Renal pelvis (tissue), 4 donors: ENCODE measurements around the gene TMEM248. TPM values are rescaled to one million over a fixed set of nuclear protein-coding genes. Genes with fewer than 3 reads are reported as not detected.
A peak's percentile ranks its signal among the peaks of the same experiment; 100 is the strongest.
"Not testable (repeated sequence)": the region's sequence is repeated elsewhere in the genome, so short reads cannot be mapped to it uniquely, and the experiment has no call there.

ENCODE experiments used
- DNase-seq: peaks from one replicate; pipeline ENCODE4 v3.0.0-alpha.2; 2013
- polyA plus RNA-seq, 3 donors: library from polyadenylated mRNA; unstranded; fragments of 120-200 nt; gene quantifications; one replicate each; pipeline ENCODE4 v1.2.1, GENCODE V29; 2013; ENCODE audit not compliant: insufficient read length in 3 of 3

Gene TMEM248
- polyA plus RNA-seq, 3 donors = 68.7 to 78.2 (median 72.5) TPM

DNA sequence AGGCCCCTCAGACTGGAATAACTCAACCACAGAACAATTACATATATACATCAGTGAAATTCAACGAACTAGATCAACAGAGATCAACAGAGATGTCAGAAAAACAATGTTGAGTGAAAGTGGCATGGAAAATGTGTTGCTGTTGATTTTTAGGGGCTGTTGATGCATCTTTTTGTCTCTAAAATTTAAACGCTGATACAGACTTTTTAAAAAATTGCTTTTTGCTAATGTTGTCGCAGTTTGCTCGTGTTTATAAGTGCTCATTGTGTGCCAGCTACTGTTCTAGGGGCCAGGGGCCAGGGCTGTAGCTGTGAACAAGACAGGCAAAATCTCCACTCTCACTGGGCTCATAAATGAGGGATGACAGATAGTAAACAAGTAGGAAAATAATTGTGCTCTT, 18.3 kb downstream of the TMEM248 start:
- no peak for DNase-seq

GRCh38 chr7:66946545-66946944, 25.5 kb downstream of the TMEM248 start:
- no peak for DNase-seq

GRCh38 chr7:66948480-66949109, 27.6 kb downstream of the TMEM248 start:
- no peak for DNase-seq

GRCh38 chr7:66950311-66950710, 29.3 kb downstream of the TMEM248 start:
- no peak for DNase-seq

- no peak for DNase-seq
Measured at GRCh38 chr7:66950763-66951162, 29.7 kb downstream of the TMEM248 start.

DNA sequence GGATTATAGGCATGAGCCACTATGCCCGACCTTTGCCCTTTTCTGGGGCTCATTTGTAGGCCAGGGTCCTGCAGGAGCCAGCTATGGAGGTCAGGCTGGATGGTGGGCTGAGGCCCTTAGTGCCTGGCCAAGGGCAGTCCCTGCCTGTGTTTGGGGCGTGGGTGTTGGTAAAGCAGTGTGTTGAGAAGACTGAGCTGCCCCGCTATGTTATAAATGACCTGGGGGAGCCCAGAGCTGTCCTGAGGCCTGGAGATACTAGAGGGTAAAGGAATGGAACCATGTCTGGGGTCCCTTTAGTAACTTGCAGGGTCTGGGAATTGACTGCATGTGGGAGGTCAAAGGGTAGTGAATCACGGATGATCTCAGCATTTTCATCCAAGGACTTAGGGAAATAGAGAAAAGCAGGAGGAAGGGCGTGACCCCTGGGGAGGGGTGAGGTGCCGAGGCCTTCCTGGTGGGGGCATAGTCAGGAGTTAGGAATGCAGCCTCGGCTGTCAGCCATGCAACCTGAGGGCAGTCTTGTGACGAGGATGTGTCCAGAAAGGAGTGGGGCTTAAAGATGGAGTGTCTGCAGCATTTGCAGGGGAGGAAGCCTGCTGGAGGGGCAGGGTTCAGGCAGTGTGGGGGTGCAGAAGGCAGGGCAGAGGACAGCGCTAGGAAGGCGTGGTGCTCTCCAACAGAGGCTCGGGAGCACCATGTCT, 31.5 kb downstream of the TMEM248 start:
- DNase-seq = no peak

DNA sequence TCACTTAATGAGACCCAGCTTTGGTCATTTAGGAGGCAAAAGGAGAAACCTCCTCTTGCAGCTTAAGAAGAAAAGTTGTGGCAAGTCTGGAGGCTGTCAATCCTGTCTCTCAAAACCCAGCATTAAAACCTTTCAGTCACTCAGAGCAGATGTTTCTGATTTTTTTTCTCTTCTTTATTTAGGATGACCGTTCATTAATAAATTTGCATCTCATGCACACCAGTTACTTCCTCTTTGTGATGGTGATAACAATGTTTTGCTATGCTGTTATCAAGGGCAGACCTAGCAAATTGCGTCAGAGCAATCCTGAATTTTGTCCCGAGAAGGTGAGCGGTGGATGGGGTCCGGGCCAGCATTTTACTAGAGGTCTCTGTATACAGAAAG, 32.0 kb downstream of the TMEM248 start:
- no peak for DNase-seq

- DNase-seq = no peak
Measured at GRCh38 chr7:66957595-66958290, 36.7 kb downstream of the TMEM248 start.

DNA sequence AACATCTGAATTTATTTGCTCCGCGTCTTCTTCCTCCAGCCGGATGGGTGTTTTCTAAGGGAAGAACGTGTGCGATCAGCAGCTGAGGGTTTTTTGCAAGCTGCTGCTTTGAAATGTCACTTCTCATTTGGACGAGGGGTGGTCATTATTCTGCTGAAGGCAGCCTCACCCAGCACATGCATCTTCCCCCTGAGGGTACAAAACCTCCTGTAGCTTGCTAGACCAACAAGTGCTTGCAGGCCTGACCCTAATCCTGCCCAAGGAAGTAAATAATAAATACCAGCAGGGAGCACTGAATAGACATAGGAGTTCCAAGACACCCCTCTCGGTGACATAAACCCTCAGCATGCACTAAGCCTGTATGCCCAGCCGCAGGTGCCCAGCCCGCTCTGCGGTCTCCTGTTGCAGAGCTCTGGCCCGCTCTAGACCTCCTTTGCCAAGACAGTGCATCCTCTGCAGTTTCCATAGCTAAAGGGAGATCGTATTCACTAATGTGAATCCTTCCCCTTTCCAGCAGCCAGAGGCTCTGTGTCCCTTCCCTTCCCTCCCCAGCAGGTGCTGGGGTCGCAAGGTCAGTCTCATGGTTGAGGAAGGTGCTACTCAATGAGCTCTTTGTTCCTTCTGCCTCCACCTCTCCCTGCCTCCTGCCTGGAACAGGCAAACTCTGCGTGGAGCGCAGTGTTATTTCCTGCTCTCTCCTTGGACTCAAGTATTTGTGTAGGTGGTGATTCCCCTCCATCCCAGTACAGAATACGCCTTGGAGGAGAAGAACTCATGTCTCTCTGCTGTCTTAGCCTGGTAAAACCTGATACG, 37.7 kb downstream of the TMEM248 start:
- DNase-seq = no peak

DNA sequence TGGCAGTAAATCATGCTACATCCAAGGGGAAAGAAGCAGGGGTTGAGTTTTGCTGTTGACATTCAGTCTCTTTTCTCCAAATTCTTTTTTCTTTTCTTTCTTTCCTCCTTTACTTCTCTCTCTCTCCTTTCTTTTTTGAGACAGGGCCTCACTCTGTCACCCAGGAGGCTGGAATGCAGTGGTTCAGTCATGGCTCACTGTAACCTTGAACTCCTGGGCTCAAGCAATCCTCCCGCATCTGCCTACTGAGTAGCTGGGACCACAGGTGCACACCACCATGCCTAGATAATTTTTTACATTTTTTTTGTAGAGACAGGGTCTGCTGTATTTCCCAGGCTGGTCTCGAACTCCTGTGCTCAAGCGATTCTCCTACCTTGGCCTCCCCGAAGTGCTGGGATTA, 39.2 kb downstream of the TMEM248 start:
- DNase-seq = no peak

GRCh38 chr7:66961096-66961495, 40.1 kb downstream of the TMEM248 start:
- no peak for DNase-seq

DNA sequence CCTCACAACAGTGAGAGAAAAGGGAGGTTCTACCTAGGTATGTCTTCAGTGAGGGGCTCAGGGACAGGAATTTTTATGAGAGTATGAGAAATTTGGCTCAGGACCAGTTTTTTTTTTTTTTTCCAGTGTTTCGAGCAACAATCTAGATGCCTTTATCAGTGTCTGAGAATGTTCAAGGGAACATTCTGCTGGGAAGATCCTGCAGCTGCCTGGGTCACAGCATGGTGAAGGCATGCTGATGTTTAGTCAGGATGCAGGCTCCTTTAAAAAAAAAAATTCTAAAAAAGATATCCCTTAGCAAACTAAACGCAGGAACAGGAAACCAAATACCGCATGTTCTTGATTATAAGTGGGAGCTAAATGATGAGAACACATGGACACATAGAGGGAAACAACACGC, 43.4 kb downstream of the TMEM248 start:
- no peak for DNase-seq

DNA sequence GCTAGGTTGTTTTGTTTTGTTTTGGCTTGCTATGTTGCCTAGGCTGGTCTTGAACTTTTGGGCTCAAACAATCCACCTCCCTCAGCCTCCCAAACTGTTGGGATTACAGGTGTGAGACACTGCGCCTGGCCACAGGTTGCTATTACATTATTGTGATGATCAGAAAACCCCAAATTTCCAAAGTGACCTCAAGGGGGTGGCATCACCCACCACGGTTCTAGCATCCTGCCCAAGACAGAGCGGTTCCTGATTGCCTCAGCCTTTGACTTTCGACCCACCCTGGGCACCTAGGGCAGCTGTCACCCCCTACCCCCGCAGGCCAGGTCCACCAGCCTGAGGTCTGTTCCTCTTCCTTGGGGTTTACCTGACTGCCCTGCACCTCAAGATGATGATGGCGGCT, 46.0 kb downstream of the TMEM248 start:
- no peak for DNase-seq

DNA sequence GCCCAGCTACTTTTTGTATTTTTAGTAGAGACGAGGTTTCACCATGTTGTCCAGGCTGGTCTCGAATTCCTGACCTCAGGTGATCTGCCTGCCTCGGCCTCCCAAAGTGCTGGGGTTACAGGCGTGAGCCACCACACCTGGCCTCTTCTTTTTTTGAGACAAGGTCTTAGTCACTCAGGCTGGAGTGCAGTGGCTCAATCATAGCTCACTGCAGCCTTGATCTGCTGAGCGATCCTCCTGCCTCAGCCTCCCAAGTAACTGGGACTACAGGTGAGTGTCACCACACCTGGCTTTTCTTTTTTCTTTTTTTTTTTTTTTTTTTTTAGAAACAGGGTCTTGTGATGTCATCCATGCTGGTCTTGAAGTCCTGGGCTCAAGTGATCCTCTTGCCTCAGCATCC, 48.0 kb downstream of the TMEM248 start:
- DNase-seq = not testable (repeated sequence)

- no peak for DNase-seq
Measured at GRCh38 chr7:66970310-66970709, 49.3 kb downstream of the TMEM248 start.

GRCh38 chr7:66974986-66975590, 54.1 kb downstream of the TMEM248 start:
- no peak for DNase-seq

- not testable (repeated sequence) for DNase-seq
Measured at GRCh38 chr7:66978312-66978711, 57.3 kb downstream of the TMEM248 start.

DNA sequence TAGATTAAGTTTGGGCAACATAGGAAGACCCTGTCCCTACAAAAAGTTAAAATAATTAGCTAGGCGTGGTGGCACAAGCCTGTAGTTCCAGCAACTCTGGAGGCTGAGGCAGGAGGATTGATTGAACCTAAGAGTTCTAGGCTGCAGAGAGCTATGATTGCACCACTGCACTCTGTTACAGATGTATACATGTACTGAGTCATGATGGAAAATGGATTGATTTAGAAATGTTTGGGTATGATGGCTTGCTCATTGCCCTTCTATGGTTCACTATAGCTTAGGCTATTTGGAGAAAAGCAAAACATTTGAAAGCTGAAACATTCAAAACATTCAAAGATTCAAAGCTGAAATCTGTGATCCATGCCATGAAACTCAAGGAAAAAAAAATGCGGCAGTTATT, 58.0 kb downstream of the TMEM248 start:
- not testable (repeated sequence) for DNase-seq

DNA sequence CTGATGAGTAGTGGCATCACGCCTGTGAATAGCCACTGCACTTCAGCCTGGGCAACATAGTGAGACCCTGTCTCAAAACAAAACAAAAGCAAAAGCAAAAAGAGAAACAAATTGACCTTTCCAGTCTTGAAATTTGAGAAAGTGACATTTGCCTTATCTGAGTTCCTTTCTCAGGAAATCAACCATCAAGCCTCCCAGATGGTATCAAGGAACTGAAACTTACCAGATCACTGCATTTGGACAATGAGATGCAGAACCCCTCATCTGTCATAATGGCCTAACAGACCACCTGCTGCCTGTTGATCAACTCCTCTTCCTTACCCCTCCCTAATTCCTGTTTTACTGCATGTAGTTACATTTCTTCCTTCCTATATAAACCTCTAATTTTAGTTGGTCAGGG, 59.3 kb downstream of the TMEM248 start:
- DNase-seq = not testable (repeated sequence)

DNA sequence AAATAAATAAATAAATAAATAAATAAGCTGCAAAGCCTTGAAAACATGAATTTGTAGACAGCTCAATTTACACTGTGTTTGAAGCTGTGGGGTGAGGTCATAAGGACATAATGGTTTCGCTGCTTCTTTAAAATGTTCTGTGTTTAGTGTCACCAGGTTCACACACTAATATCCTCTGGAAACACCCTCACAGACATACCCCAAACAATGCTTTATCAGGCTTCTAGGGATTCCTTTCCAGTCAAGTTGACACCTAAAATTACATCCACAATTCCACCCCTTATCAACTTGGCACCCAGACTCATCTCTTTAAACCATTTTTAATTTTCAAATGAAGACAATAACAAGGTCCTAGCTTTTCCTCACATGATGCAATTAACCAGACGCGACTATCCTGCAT, 68.5 kb downstream of the TMEM248 start:
- DNase-seq = not testable (repeated sequence)

DNA sequence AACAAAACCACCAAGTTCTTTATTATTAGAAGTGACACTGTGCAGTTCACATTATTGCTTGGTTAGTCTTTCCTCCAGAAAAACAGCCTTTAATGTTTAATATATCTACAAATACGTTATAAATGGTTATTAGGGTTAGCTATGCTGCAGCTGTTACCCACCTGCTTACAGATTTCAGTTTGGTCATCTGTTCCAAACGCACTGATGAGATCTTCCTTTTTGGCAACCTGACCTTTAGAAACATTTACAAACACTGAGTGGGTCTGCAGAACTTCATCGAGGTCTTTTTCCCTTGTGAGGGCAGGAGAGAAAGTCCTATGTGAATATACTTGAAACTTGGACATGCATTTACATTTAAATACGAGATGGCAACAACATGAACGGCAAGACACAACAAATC, 73.0 kb downstream of the TMEM248 start:
- not testable (repeated sequence) for DNase-seq

- peak; percentile 54 for DNase-seq
Measured at GRCh38 chr7:66994691-66995049, 73.6 kb downstream of the TMEM248 start.
